ENCODE data around the gene UBE2E3. TPM values are rescaled to one million over a fixed set of nuclear protein-coding genes. Genes with fewer than 3 reads are reported as not detected.

Gene UBE2E3
- total RNA-seq, 4 donors from 2014 or later: 23.6 to 65.4 (median 49.0) TPM

- no peak for DNase-seq
- intact Hi-C loops (cut with DNase I): no loop called here
- 85 to 88% methylated on average over 3 of the region's 3 CpGs for WGBS, 2 donors
- Histone ChIP-seq H3K27me3 (no peaks in the 10 kb centered on the region), H3K36me3 (no peaks in the 10 kb centered on the region), H3K4me3 (no peak overlapping the region), H3K27ac (no peak overlapping the region), H3K9me3 (no peaks in the 10 kb centered on the region), H3K4me1 (no peaks in the 10 kb centered on the region)
- TF ChIP-seq POLR2A (IDR thresholded peaks at IDR 0.05) (no peak), CTCF (IDR thresholded peaks at IDR 0.05) (no peak)
Measured at GRCh38 chr2:180960982-180961381, 19.4 kb upstream of the UBE2E3 start.

- no peaks in the 10 kb centered on the region for H3K27me3 ChIP-seq
- no peaks in the 10 kb centered on the region for H3K9me3 ChIP-seq
- 58 to 63% methylated on average over 4 of the region's 4 CpGs for WGBS, 2 donors
- TF ChIP-seq POLR2A (IDR thresholded peaks at IDR 0.05) (no peak), CTCF (IDR thresholded peaks at IDR 0.05) (no peak)
- no peaks in the 10 kb centered on the region for H3K4me1 ChIP-seq
- H3K27ac ChIP-seq: no peak overlapping the region
- intact Hi-C loops (cut with DNase I): no loop called here
- H3K36me3 ChIP-seq: no peaks in the 10 kb centered on the region
- DNase-seq: no peak
- H3K4me3 ChIP-seq: no peak overlapping the region
Measured at GRCh38 chr2:180962727-180963314, 17.6 kb upstream of the UBE2E3 start.

- Histone ChIP-seq H3K4me3 (no peak overlapping the region), H3K9me3 (no peaks in the 10 kb centered on the region), H3K27ac (no peak overlapping the region), H3K4me1 (no peaks in the 10 kb centered on the region), H3K27me3 (no peaks in the 10 kb centered on the region), H3K36me3 (no peaks in the 10 kb centered on the region)
- TF ChIP-seq CTCF (IDR thresholded peaks at IDR 0.05) (no peak), POLR2A (IDR thresholded peaks at IDR 0.05) (no peak)
- intact Hi-C loops (cut with DNase I): no loop called here
- no peak for DNase-seq
- WGBS, 2 donors: 85 to 87% methylated on average over 3 of the region's 3 CpGs
Measured at GRCh38 chr2:180966378-180966777, 14.0 kb upstream of the UBE2E3 start.

GRCh38 chr2:180969124-180969523 is 11.3 kb upstream of the UBE2E3 start:
- WGBS, 2 donors: 86 to 89% methylated on average over 1 of the region's 1 CpG
- TF ChIP-seq POLR2A (IDR thresholded peaks at IDR 0.05): no peak
- no peaks in the 10 kb centered on the region for H3K27me3 ChIP-seq
- H3K4me3 ChIP-seq: no peak overlapping the region
- no peaks in the 10 kb centered on the region for H3K36me3 ChIP-seq
- intact Hi-C loops (cut with DNase I): no loop called here
- H3K4me1 ChIP-seq: no peaks in the 10 kb centered on the region
- no peak overlapping the region for H3K27ac ChIP-seq
- no peaks in the 10 kb centered on the region for H3K9me3 ChIP-seq
- DNase-seq: no peak

GRCh38 chr2:180970016-180970415 is 10.4 kb upstream of the UBE2E3 start:
- Histone ChIP-seq H3K4me1 (no peaks in the 10 kb centered on the region), H3K36me3 (no peaks in the 10 kb centered on the region), H3K4me3 (no peak overlapping the region), H3K27ac (no peak overlapping the region), H3K27me3 (no peaks in the 10 kb centered on the region), H3K9me3 (no peaks in the 10 kb centered on the region)
- TF ChIP-seq CTCF (IDR thresholded peaks at IDR 0.05) (no peak), POLR2A (IDR thresholded peaks at IDR 0.05) (no peak)
- 78 to 79% methylated on average over 3 of the region's 3 CpGs for WGBS, 2 donors
- DNase-seq: no peak
- intact Hi-C loops (cut with DNase I): no loop called here

- Histone ChIP-seq H3K4me1 (no peaks in the 10 kb centered on the region), H3K27me3 (no peaks in the 10 kb centered on the region), H3K36me3 (no peaks in the 10 kb centered on the region), H3K27ac (no peak overlapping the region), H3K4me3 (no peak overlapping the region), H3K9me3 (no peaks in the 10 kb centered on the region)
- intact Hi-C loops (cut with DNase I): no loop called here
- 100% methylated on average over 1 of the region's 1 CpG for WGBS, 2 donors
- DNase-seq: no peak
- TF ChIP-seq CTCF (IDR thresholded peaks at IDR 0.05) (no peak), POLR2A (IDR thresholded peaks at IDR 0.05) (no peak)
Measured at GRCh38 chr2:180971811-180972210, 8.6 kb upstream of the UBE2E3 start.

Data from esophagus squamous epithelium (tissue), 5 donors.